MM.1S (cell line): ENCODE results near the gene DCAF15.
A peak's percentile ranks its signal among the peaks of the same experiment; 100 is the strongest.

Experiments
- DNase-seq: peaks from one replicate; pipeline ENCODE4 v3.0.0-alpha.2; 2015
- H2AFZ ChIP-seq: fragments of 300-600 bp; sonication (generic); 2 replicates; pipeline ENCODE4 v1.6.0; 2016; ENCODE audit warnings: antibody characterized with exemption, low read length
- H3F3A ChIP-seq: fragments of 300-600 bp; sonication (generic); 2 replicates; pipeline ENCODE4 v1.6.1; 2016; ENCODE audit warnings: mild to moderate bottlenecking, antibody characterized with exemption, low read length, moderate library complexity, mixed read lengths; ENCODE audit not compliant: insufficient read depth
- H3K27ac ChIP-seq: fragments of 300-600 bp; sonication (generic); 2 replicates; pipeline ENCODE4 v1.5.1; 2016; ENCODE audit warnings: mild to moderate bottlenecking, low read length
- H3K27me3 ChIP-seq: fragments of 300-600 bp; sonication (generic); replicated peaks from 2 replicates; pipeline ENCODE4 v1.6.0; 2016; ENCODE audit warnings: low read length; ENCODE audit not compliant: insufficient read depth
- H3K36me3 ChIP-seq: fragments of 300-600 bp; sonication (generic); replicated peaks from 2 replicates; pipeline ENCODE4 v1.6.1; 2016; ENCODE audit warnings: mild to moderate bottlenecking, low read length, mixed read lengths; ENCODE audit not compliant: insufficient read depth
- H3K4me1 ChIP-seq: fragments of 300-600 bp; sonication (generic); 2 replicates; pipeline ENCODE4 v1.6.1; 2016; ENCODE audit warnings: low read length, mixed read lengths
- H3K4me2 ChIP-seq: fragments of 300-600 bp; sonication (generic); 2 replicates; pipeline ENCODE4 v1.6.0; 2016; ENCODE audit warnings: low read depth, low read length
- H3K4me3 ChIP-seq: fragments of 300-600 bp; sonication (generic); 2 replicates; pipeline ENCODE4 v1.5.1; 2016; ENCODE audit warnings: low read length, mixed read lengths
- H3K79me2 ChIP-seq: fragments of 300-600 bp; sonication (generic); 2 replicates; pipeline ENCODE4 v1.6.1; 2016; ENCODE audit warnings: mixed run types, low read length, mixed read lengths
- H3K9ac ChIP-seq: fragments of 300-600 bp; sonication (generic); 2 replicates; pipeline ENCODE4 v1.6.1; 2016; ENCODE audit warnings: low read length, mixed read lengths
- H3K9me2 ChIP-seq: fragments of 300-600 bp; sonication (generic); replicated peaks from 2 replicates; pipeline ENCODE4 v1.6.1; 2016; ENCODE audit warnings: mild to moderate bottlenecking, low read length, mixed read lengths; ENCODE audit not compliant: insufficient read depth
- H3K9me3 ChIP-seq: fragments of 300-600 bp; sonication (generic); replicated peaks from 2 replicates; pipeline ENCODE4 v1.6.1; 2016; ENCODE audit warnings: mild to moderate bottlenecking, low read length, mixed read lengths; ENCODE audit not compliant: insufficient read depth
- H4K20me1 ChIP-seq: fragments of 300-600 bp; sonication (generic); 2 replicates; pipeline ENCODE4 v1.6.1; 2016; ENCODE audit warnings: mild to moderate bottlenecking, low read length, moderate library complexity, mixed read lengths; ENCODE audit not compliant: insufficient read depth
- CTCF ChIP-seq: fragments of 300-600 bp; sonication (generic); IDR thresholded peaks from 2 replicates; pipeline ENCODE4 v1.5.1; 2016; ENCODE audit warnings: antibody characterized with exemption, low read length, mixed read lengths
- EZH2 ChIP-seq: fragments of 300-600 bp; sonication (generic); optimal IDR thresholded peaks from 2 replicates; pipeline ENCODE3; 2017; ENCODE audit warnings: low read depth, mild to moderate bottlenecking, antibody characterized with exemption, low read length, mixed read lengths
- EZH2phosphoT487 ChIP-seq: fragments of 300-600 bp; sonication (generic); IDR thresholded peaks from 2 replicates; pipeline ENCODE4 v1.6.1; 2018; ENCODE audit warnings: antibody characterized with exemption, low read length

Gene DCAF15

GRCh38 chr19:14004619-14005348 lies 52.5 kb downstream of the DCAF15 start:
- peaks cover 34% of the 10 kb centered on the region for H3K79me2 ChIP-seq
- no peaks in the 10 kb centered on the region for H3K9me2 ChIP-seq
- peak overlapping the region; percentile 44 for H3K4me2 ChIP-seq
- no peaks in the 10 kb centered on the region for H3K36me3 ChIP-seq
- H3K27ac ChIP-seq = peak overlapping the region; percentile 55; the same call in 1 of the 2 replicates
- peak overlapping the region; percentile 28; the same call in 1 of the 2 replicates for H2AFZ ChIP-seq
- H3K4me3 ChIP-seq = peak overlapping the region; percentile 34; the same call in 1 of the 2 replicates
- no peak for TF ChIP-seq EZH2
- no peak for TF ChIP-seq EZH2phosphoT487
- H3F3A ChIP-seq = peaks cover 9% of the 10 kb centered on the region; the same call in 1 of the 2 replicates
- H3K27me3 ChIP-seq = no peaks in the 10 kb centered on the region
- H3K4me1 ChIP-seq = peaks cover 8% of the 10 kb centered on the region
- H3K9me3 ChIP-seq = no peaks in the 10 kb centered on the region
- DNase-seq = no peak
- H3K9ac ChIP-seq = peak overlapping the region; percentile 29; the same call in 1 of the 2 replicates
- H4K20me1 ChIP-seq = no peaks in the 10 kb centered on the region

- H2AFZ ChIP-seq = peak overlapping the region; percentile 28; the same call in 1 of the 2 replicates
- H3K9me3 ChIP-seq = no peaks in the 10 kb centered on the region
- peaks cover 8% of the 10 kb centered on the region for H3K4me1 ChIP-seq
- peak overlapping the region; percentile 44 for H3K4me2 ChIP-seq
- H3K79me2 ChIP-seq = peaks cover 30% of the 10 kb centered on the region
- TF ChIP-seq CTCF = no peak
- no peak for TF ChIP-seq EZH2
- no peak for TF ChIP-seq EZH2phosphoT487
- no peaks in the 10 kb centered on the region for H3K27me3 ChIP-seq
- peak overlapping the region; percentile 96 for H3K9ac ChIP-seq
- H3K4me3 ChIP-seq = peak overlapping the region; percentile 77
- peak overlapping the region; percentile 89 for H3K27ac ChIP-seq
- peak; percentile 85 for DNase-seq
- peaks cover 9% of the 10 kb centered on the region; the same call in 1 of the 2 replicates for H3F3A ChIP-seq
- H3K36me3 ChIP-seq = no peaks in the 10 kb centered on the region
- H4K20me1 ChIP-seq = no peaks in the 10 kb centered on the region
- no peaks in the 10 kb centered on the region for H3K9me2 ChIP-seq
Measured at GRCh38 chr19:14005349-14006084, 53.2 kb downstream of the DCAF15 start.

DNA sequence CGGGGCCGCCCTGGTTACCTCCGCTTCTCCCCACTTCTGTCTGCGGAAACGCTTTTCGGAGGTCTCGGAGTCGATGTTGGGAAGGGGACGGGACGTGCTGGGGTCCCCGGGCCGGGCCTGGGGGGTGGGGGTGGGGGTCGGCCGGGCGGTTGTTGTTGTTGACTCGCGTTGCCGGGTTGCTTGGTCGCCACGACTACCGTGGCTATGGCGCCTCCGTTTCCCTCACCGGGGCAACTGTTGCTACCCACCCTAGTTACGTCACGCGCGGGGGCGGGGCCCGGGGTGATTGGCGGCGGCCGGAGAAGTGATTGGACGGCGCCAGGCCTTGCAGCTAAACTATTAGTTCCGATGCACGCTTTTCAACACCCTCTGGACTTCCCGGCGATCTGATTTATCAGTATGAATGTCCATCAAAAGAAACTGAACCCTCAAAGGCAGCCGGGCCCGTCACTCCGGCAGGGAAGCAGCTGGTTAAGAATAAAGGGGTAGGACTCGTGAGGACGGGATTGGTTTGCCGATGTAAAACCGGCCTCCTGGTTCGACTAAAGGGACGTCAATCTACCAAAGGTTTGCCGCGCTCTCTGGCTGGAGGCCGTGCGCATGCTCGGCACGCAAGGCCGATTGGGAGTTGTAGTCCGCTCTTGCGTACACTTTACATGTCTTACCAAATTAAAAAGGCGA lies 53.9 kb downstream of the DCAF15 start, which contains the start of gene RFX1:
TSS of gene RFX1 (minus strand) at position 236 of the 681 bp plus-strand sequence. CDS start 12,477 bp downstream, outside the sequence.
- H3K27me3 ChIP-seq = no peaks in the 10 kb centered on the region
- H3K9me3 ChIP-seq = no peaks in the 10 kb centered on the region
- peak within 1 kb of the TSS; percentile 89 for H3K27ac ChIP-seq
- no peak for TF ChIP-seq EZH2phosphoT487
- no peak for TF ChIP-seq CTCF
- no peak for TF ChIP-seq EZH2
- peaks cover 23% of the 10 kb centered on the region for H3K79me2 ChIP-seq
- H4K20me1 ChIP-seq = no peaks in the 10 kb centered on the region
- peaks cover 8% of the 10 kb centered on the region for H3K4me1 ChIP-seq
- no peaks in the 10 kb centered on the region for H3K36me3 ChIP-seq
- peak within 1 kb of the TSS; percentile 96 for H3K9ac ChIP-seq
- no peaks in the 10 kb centered on the region for H3K9me2 ChIP-seq
- H3K4me3 ChIP-seq = peak within 1 kb of the TSS; percentile 77
- H3K4me2 ChIP-seq = peak within 1 kb of the TSS; percentile 87
- peaks cover 9% of the 10 kb centered on the region; the same call in 1 of the 2 replicates for H3F3A ChIP-seq
- peak within 1 kb of the TSS; percentile 81 for H2AFZ ChIP-seq
- DNase-seq = peak; percentile 99
